ENCODE data around the gene ARL2. TPM values are rescaled to one million over a fixed set of nuclear protein-coding genes. Genes with fewer than 3 reads are reported as not detected.

ARL2 gene
- total and polyA plus RNA-seq, 2 experiments from 2014 or later: 189 to 230 TPM

DNA sequence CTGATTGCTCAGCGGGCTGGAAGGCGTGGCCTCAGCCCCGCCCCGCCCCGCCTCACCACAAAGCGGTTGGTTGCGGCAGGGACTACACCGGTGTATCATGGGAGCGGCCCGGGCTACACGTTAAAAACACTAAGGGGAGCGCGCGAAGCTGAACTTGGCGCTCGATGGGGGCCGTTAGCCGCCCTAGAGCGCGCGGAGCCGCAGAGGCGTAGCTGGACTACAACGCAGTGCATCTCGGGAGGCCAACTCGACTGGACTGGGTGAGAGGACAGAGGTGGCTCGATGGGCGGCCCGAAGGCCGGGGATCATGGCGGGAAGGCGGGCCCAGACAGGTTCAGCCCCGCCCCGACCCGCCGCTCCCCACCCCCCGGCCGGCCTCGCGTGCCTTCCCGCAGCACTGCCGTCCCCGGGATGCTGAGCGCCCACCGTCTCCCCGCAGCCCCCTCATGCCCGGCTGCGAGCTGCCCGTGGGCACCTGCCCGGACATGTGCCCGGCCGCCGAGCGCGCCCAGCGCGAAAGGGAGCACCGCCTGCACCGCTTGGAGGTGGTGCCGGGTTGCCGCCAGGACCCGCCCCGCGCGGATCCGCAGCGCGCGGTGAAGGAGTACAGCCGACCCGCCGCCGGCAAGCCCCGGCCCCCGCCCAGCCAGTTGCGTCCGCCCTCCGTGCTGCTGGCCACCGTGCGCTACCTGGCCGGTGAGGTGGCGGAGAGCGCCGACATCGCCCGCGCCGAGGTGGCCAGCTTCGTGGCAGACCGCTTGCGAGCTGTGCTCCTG lies 27.1 kb downstream of the ARL2 start, which contains the start of gene SAC3D1:
Gene SAC3D1, plus strand, starts transcription at position 364 of the 776 bp plus-strand sequence. Its CDS starts 83 bp downstream, at position 447.
- peaks cover 12% of the 10 kb centered on the region for H3K36me3 ChIP-seq
- no peaks in the 10 kb centered on the region for H3K9me3 ChIP-seq (ENCODE audit: low read depth)
- H3K27ac ChIP-seq: peak within 1 kb of the TSS; percentile 80
- no peaks in the 10 kb centered on the region for H3K27me3 ChIP-seq
- H3K4me3 ChIP-seq: peak within 1 kb of the TSS; percentile 58
- DNase-seq (ENCODE audit: low read depth in 1 of 2, low spot score in 1 of 2): peak; percentile 95 to 96
- TF ChIP-seq, protein P1, sequence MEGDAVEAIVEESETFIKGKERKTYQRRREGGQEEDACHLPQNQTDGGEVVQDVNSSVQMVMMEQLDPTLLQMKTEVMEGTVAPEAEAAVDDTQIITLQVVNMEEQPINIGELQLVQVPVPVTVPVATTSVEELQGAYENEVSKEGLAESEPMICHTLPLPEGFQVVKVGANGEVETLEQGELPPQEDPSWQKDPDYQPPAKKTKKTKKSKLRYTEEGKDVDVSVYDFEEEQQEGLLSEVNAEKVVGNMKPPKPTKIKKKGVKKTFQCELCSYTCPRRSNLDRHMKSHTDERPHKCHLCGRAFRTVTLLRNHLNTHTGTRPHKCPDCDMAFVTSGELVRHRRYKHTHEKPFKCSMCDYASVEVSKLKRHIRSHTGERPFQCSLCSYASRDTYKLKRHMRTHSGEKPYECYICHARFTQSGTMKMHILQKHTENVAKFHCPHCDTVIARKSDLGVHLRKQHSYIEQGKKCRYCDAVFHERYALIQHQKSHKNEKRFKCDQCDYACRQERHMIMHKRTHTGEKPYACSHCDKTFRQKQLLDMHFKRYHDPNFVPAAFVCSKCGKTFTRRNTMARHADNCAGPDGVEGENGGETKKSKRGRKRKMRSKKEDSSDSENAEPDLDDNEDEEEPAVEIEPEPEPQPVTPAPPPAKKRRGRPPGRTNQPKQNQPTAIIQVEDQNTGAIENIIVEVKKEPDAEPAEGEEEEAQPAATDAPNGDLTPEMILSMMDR (IDR thresholded peaks at IDR 0.05; ENCODE audit: low read depth, low read length): no peak
- peaks cover 4% of the 10 kb centered on the region for H3K4me1 ChIP-seq (ENCODE audit: low read depth)

- Histone ChIP-seq H3K27ac (no peak overlapping the region), H3K27me3 (no peaks in the 10 kb centered on the region), H3K4me1 (ENCODE audit: low read depth) (peaks cover 4% of the 10 kb centered on the region), H3K9me3 (ENCODE audit: low read depth) (no peaks in the 10 kb centered on the region), H3K4me3 (no peak overlapping the region), H3K36me3 (peaks cover 12% of the 10 kb centered on the region)
- TF ChIP-seq, protein P1 (IDR thresholded peaks at IDR 0.05; ENCODE audit: low read depth, low read length): no peak
- no peak for DNase-seq (ENCODE audit: low read depth in 1 of 2, low spot score in 1 of 2)
Observed at GRCh38 chr11:65042891-65043290, 28.9 kb downstream of the ARL2 start.

- peaks cover 12% of the 10 kb centered on the region for H3K36me3 ChIP-seq
- no peaks in the 10 kb centered on the region for H3K27me3 ChIP-seq
- no peaks in the 10 kb centered on the region for H3K9me3 ChIP-seq (ENCODE audit: low read depth)
- no peak overlapping the region for H3K27ac ChIP-seq
- no peak overlapping the region for H3K4me3 ChIP-seq
- peaks cover 4% of the 10 kb centered on the region for H3K4me1 ChIP-seq (ENCODE audit: low read depth)
- DNase-seq (ENCODE audit: low read depth in 1 of 2, low spot score in 1 of 2): peak in 1 of 2 donors; percentile 29
- TF ChIP-seq, protein P1 (IDR thresholded peaks at IDR 0.05; ENCODE audit: low read depth, low read length): no peak
Observed at GRCh38 chr11:65043881-65044501, 30.0 kb downstream of the ARL2 start.

DNA sequence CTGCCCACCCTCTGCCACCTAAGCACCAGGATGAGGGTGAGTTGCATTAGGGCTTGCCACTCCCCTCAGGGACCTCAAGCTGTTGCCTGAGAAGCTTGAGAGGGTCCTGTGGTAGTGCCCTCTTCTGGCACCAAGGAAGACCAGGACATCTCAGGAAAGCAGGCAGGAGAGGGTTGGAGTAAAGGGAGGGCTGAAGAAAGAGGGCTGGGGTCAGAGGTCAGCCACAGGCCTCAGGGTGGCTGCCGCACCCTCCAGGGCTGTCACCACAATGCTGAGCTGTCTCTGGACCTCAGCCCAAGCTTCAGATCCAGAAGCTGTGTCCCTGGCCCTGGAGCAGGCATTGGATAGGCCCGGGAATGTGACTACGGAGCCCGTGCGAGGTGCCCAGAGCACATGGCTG lies 31.1 kb downstream of the ARL2 start:
- TF ChIP-seq, protein P1 (IDR thresholded peaks at IDR 0.05; ENCODE audit: low read depth, low read length): no peak

DNA sequence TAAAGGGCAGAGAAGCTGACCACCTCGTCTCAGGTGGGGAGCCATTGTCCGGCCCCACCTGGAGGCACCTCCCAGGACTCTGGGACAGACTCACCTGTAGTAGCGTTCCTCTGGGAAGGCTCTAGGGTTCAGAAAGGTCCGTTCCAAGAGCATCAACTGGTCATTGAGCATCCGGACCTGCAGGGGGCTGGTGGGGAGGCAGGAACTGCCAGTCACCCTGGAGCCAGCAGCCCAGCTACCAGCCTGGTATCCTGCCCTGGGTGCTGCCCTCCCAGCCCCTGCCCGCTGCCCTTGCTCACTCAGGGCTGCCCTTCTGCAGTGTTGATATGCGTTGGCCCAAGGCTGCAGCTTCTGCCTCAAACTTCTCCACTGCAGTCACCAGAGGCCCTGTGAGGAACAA lies 31.8 kb downstream of the ARL2 start:
- H3K4me3 ChIP-seq: no peak overlapping the region
- no peaks in the 10 kb centered on the region for H3K4me1 ChIP-seq (ENCODE audit: low read depth)
- H3K27me3 ChIP-seq: no peaks in the 10 kb centered on the region
- TF ChIP-seq, protein P1 (IDR thresholded peaks at IDR 0.05; ENCODE audit: low read depth, low read length): no peak
- no peaks in the 10 kb centered on the region for H3K9me3 ChIP-seq (ENCODE audit: low read depth)
- H3K36me3 ChIP-seq: peaks cover 9% of the 10 kb centered on the region
- DNase-seq (ENCODE audit: low read depth in 1 of 2, low spot score in 1 of 2): no peak
- no peak overlapping the region for H3K27ac ChIP-seq

More for the DNA sequence above, 31.1 kb downstream of the ARL2 start:
- Histone ChIP-seq H3K36me3 (peaks cover 9% of the 10 kb centered on the region), H3K4me3 (no peak overlapping the region), H3K9me3 (ENCODE audit: low read depth) (no peaks in the 10 kb centered on the region), H3K4me1 (ENCODE audit: low read depth) (peaks cover 4% of the 10 kb centered on the region), H3K27ac (no peak overlapping the region), H3K27me3 (no peaks in the 10 kb centered on the region)
- DNase-seq (ENCODE audit: low read depth in 1 of 2, low spot score in 1 of 2): no peak
